H9 (cell line): ENCODE data around the gene TIMM22. TPM values are rescaled to one million over a fixed set of nuclear protein-coding genes. Genes with fewer than 3 reads are reported as not detected.

Source experiments
- DNase-seq: peaks from one replicate; pipeline ENCODE4 v3.0.0-alpha.2; 2017
- H2AFZ ChIP-seq: one replicate; pipeline ENCODE4 v1.6.1; 2013; ENCODE audit warnings: mild to moderate bottlenecking, low read length, control low read depth, moderate library complexity
- H2AK5ac ChIP-seq: 2 replicates; pipeline ENCODE4 v1.6.1; 2013; ENCODE audit warnings: low read length, control low read depth, mixed read lengths; ENCODE audit not compliant: insufficient read length
- H2BK120ac ChIP-seq: one replicate; pipeline ENCODE4 v1.6.1; 2013; ENCODE audit warnings: low read depth, mild to moderate bottlenecking, low read length, control low read depth, inconsistent platforms; ENCODE audit not compliant: poor library complexity, severe bottlenecking
- H2BK12ac ChIP-seq: 2 replicates; pipeline ENCODE4 v1.6.1; 2013; ENCODE audit warnings: low read length, control low read depth, mixed read lengths, low read depth; ENCODE audit not compliant: insufficient read length
- H2BK15ac ChIP-seq: 2 replicates; pipeline ENCODE4 v1.6.1; 2013; ENCODE audit warnings: low read depth, low read length, control low read depth
- H2BK20ac ChIP-seq: one replicate; pipeline ENCODE4 v1.6.1; 2013; ENCODE audit warnings: low read depth, mild to moderate bottlenecking, low read length, control low read depth, inconsistent platforms; ENCODE audit not compliant: poor library complexity, severe bottlenecking
- H2BK5ac ChIP-seq: 2 replicates; pipeline ENCODE4 v1.6.1; 2013; ENCODE audit warnings: low read length, control low read depth, mixed read lengths; ENCODE audit not compliant: insufficient read length
- H3K14ac ChIP-seq: 2 replicates; pipeline ENCODE4 v1.6.1; 2013; ENCODE audit warnings: low read length, control low read depth; ENCODE audit not compliant: insufficient read depth
- H3K18ac ChIP-seq: 2 replicates; pipeline ENCODE4 v1.6.1; 2013; ENCODE audit warnings: low read depth, mild to moderate bottlenecking, mixed read lengths, low read length, control low read depth; ENCODE audit not compliant: insufficient read length
- H3K23ac ChIP-seq: 2 replicates; pipeline ENCODE4 v1.6.1; 2013; ENCODE audit warnings: low read length, control low read depth, mixed read lengths, low read depth; ENCODE audit not compliant: insufficient read length
- H3K23me2 ChIP-seq: 2 replicates; pipeline ENCODE4 v1.6.1; 2013; ENCODE audit warnings: low read depth, mild to moderate bottlenecking, mixed read lengths, low read length, control low read depth; ENCODE audit not compliant: insufficient read length, poor library complexity, severe bottlenecking
- H3K27ac ChIP-seq: 2 replicates; pipeline ENCODE4 v1.5.1; 2013; ENCODE audit warnings: low read length, control low read depth, mixed read lengths, low read depth; ENCODE audit not compliant: insufficient read length
- H3K27me3 ChIP-seq: 2 replicates; pipeline ENCODE4 v1.6.1; 2013; ENCODE audit warnings: low read length, control low read depth, inconsistent platforms; ENCODE audit not compliant: insufficient read depth
- H3K4ac ChIP-seq: 2 replicates; pipeline ENCODE4 v1.6.1; 2013; ENCODE audit warnings: low read depth, mild to moderate bottlenecking, control low read depth, inconsistent platforms, low read length, moderate library complexity
- H3K4me1 ChIP-seq: 2 replicates; pipeline ENCODE4 v1.6.1; 2013; ENCODE audit warnings: low read length, control low read depth, inconsistent platforms; ENCODE audit not compliant: insufficient read depth
- H3K4me2 ChIP-seq: 2 replicates; pipeline ENCODE4 v1.6.1; 2013; ENCODE audit warnings: low read length, control low read depth, mixed read lengths; ENCODE audit not compliant: insufficient read length, insufficient read depth
- H3K56ac ChIP-seq: 2 replicates; pipeline ENCODE4 v1.6.1; 2013; ENCODE audit warnings: low read depth, mild to moderate bottlenecking, mixed read lengths, low read length, control low read depth; ENCODE audit not compliant: insufficient read length
- H3K79me1 ChIP-seq: 2 replicates; pipeline ENCODE4 v1.6.1; 2013; ENCODE audit warnings: low read depth, mild to moderate bottlenecking, moderate library complexity, low read length, control low read depth, inconsistent platforms; ENCODE audit not compliant: insufficient read depth, poor library complexity, severe bottlenecking
- H3K79me2 ChIP-seq: 2 replicates; pipeline ENCODE4 v1.6.1; 2013; ENCODE audit warnings: low read length, control low read depth, inconsistent platforms; ENCODE audit not compliant: insufficient read depth
- H3K9ac ChIP-seq: 2 replicates; pipeline ENCODE4 v1.6.1; 2013; ENCODE audit warnings: low read length, control low read depth, mixed read lengths; ENCODE audit not compliant: insufficient read length; ENCODE audit errors: extremely low read depth
- H3K9me3 ChIP-seq: one replicate; pipeline ENCODE4 v1.6.1; 2013; ENCODE audit warnings: low read depth, low read length, inconsistent platforms; ENCODE audit not compliant: control insufficient read depth
- H3T11ph ChIP-seq: one replicate; pipeline ENCODE4 v1.6.1; 2013; ENCODE audit warnings: mild to moderate bottlenecking, low read length, control low read depth, inconsistent platforms
- H4K20me1 ChIP-seq: one replicate; pipeline ENCODE4 v1.6.1; 2013; ENCODE audit not compliant: control insufficient read depth, insufficient read length, insufficient read depth
- H4K5ac ChIP-seq: 2 replicates; pipeline ENCODE4 v1.6.1; 2013; ENCODE audit warnings: low read depth, mild to moderate bottlenecking, mixed read lengths, low read length, control low read depth; ENCODE audit not compliant: insufficient read length
- H4K8ac ChIP-seq: replicated peaks from 2 replicates; pipeline ENCODE4 v1.6.1; 2013; ENCODE audit warnings: low read length, control low read depth, mixed read lengths, low read depth; ENCODE audit not compliant: insufficient read length
- H4K91ac ChIP-seq: 2 replicates; pipeline ENCODE4 v1.6.1; 2013; ENCODE audit warnings: low read depth, mild to moderate bottlenecking, moderate library complexity, mixed read lengths, low read length, control low read depth; ENCODE audit not compliant: insufficient read length
- H3K27ac Mint-ChIP-seq, 3 experiments: 2 replicates in 2 of 3; 3 replicates in 1 of 3; pipeline ENCODE4 v1.8.0; 2020 to 2021; ENCODE audit warnings: mixed read lengths in 3 of 3, mild to moderate bottlenecking in 1 of 3, moderate library complexity in 1 of 3
- H3K27me3 Mint-ChIP-seq: 2 replicates; pipeline ENCODE4 v1.8.0; 2021; ENCODE audit warnings: low read depth, mild to moderate bottlenecking, moderate library complexity, mixed read lengths
- H3K36me3 Mint-ChIP-seq, 3 experiments: 2 replicates in 2 of 3; 3 replicates in 1 of 3; pipeline ENCODE4 v1.8.0; 2020 to 2021; ENCODE audit warnings: low read depth in 3 of 3, mixed read lengths in 3 of 3; ENCODE audit not compliant: insufficient read depth in 1 of 3
- H3K4me1 Mint-ChIP-seq, 2 experiments: 2 replicates each; pipeline ENCODE4 v1.8.0; 2020; ENCODE audit warnings: mixed read lengths in 2 of 2
- H3K4me3 Mint-ChIP-seq, 2 experiments: 2 replicates in 1 of 2; 3 replicates in 1 of 2; pipeline ENCODE4 v1.8.0; 2020 to 2021; ENCODE audit warnings: mild to moderate bottlenecking in 2 of 2, mixed read lengths in 2 of 2, moderate library complexity in 1 of 2
- H3K9me3 Mint-ChIP-seq, 2 experiments: 2 replicates in 1 of 2; 3 replicates in 1 of 2; pipeline ENCODE4 v1.8.0; 2020; ENCODE audit warnings: mild to moderate bottlenecking in 2 of 2, mixed read lengths in 2 of 2, moderate library complexity in 1 of 2
- CTCF ChIP-seq: fragments of 200-600 bp; sonication (generic); conservative IDR thresholded peaks from 3 replicates; pipeline ENCODE4 v1.8.0; 2021; ENCODE audit warnings: antibody characterized with exemption, mild to moderate bottlenecking
- WGBS: extraction: QIAGEN DNeasy Blood & Tissue Kit; methylation state at CpG from one replicate; pipeline ENCODE4 v1.1.7; 2013; ENCODE audit warnings: missing lambda C conversion rate, low lambda C conversion rate, mixed read lengths; ENCODE audit not compliant: insufficient read length; ENCODE audit errors: extremely low coverage; 5-methylcytosine and 5-hydroxymethylcytosine counted together
- total RNA-seq: library from RNA; stranded (reverse); gene quantifications from 2 replicates; pipeline ENCODE4 v1.2.1, GENCODE V29; 2021

TIMM22 gene
- total RNA-seq, 1 experiment from 2014 or later = 23.0 TPM

- Histone ChIP-seq H3K27me3 (no peaks in the 10 kb centered on the region), H4K91ac (no peak overlapping the region), H3K79me2 (peaks cover 26% of the 10 kb centered on the region; the same call in 1 of the 2 replicates), H4K5ac (no peak overlapping the region), H2BK12ac (no peak overlapping the region), H3K18ac (no peak overlapping the region), H3K4ac (no peak overlapping the region), H3K23ac (no peak overlapping the region), H3K56ac (no peak overlapping the region), H3K4me2 (no peak overlapping the region), H2BK20ac (no peak overlapping the region), H3K9ac (no peak overlapping the region), H3T11ph (no peak overlapping the region), H4K20me1 (peaks cover 2% of the 10 kb centered on the region), H3K4me1 (peaks cover 8% of the 10 kb centered on the region; the same call in 1 of the 2 replicates), H2AK5ac (no peak overlapping the region), H2BK15ac (no peak overlapping the region), H3K9me3 (no peaks in the 10 kb centered on the region), H3K79me1 (peaks cover 13% of the 10 kb centered on the region), H3K14ac (no peak overlapping the region), H2BK120ac (no peak overlapping the region), H2BK5ac (no peak overlapping the region), H2AFZ (no peak overlapping the region), H3K23me2 (no peaks in the 10 kb centered on the region), H3K27ac (no peak overlapping the region), H4K8ac (no peak overlapping the region)
- Mint-ChIP-seq H3K4me1 (peaks cover 55 to 68% of the 10 kb centered on the region in 2 experiments), H3K27ac (peak overlapping the region; percentile 25 to 95 (median 80); a peak in 2 of 7 replicates), H3K9me3 (no peaks in the 10 kb centered on the region; a peak in 1 of 5 replicates), H3K4me3 (0 out of 5 replicates have a peak overlapping the region, but pooled peaks of 1 of the 2 experiments have one; percentile 50), H3K36me3 (peaks cover 11 to 30% (median 26%) of the 10 kb centered on the region in 3 experiments), H3K27me3 (no peaks in the 10 kb centered on the region)
- no CpG with 5 or more reads among the region's 24 CpGs for WGBS
- no peak for DNase-seq
- TF ChIP-seq CTCF = no peak
These were observed 27.9 kb upstream of the TIMM22 start for GRCh38 chr17:968812-969730.
